Measurements from ENCODE around the gene RIMKLB. TPM values are rescaled to one million over a fixed set of nuclear protein-coding genes. Genes with fewer than 3 reads are reported as not detected.

Gene RIMKLB
- polyA plus RNA-seq, 1 of the 3 experiments (the other 2 are of a cell fraction) = 24.5 TPM

GRCh38 chr12:8817856-8818255 is 120.1 kb downstream of the RIMKLB start:
- Histone ChIP-seq H3K36me3 (replicated peaks in 1 of 2; ENCODE audit: control insufficient read depth in 1 of 2, insufficient read depth in 2 of 2, low read length in 1 of 2) (no peaks in the 10 kb centered on the region), H3K9me2 (no peaks in the 10 kb centered on the region), H3K4me3 (ENCODE audit: low read depth in 2 of 2, low read length in 1 of 2) (no peak overlapping the region), H3F3A (replicated peaks; ENCODE audit: insufficient read depth) (no peaks in the 10 kb centered on the region), H2AFZ (ENCODE audit: low read depth) (no peak overlapping the region), H3K79me2 (ENCODE audit: insufficient read depth) (no peaks in the 10 kb centered on the region), H3K27ac (ENCODE audit: low read depth in 2 of 2, low read length in 1 of 2) (no peak overlapping the region), H3K4me2 (no peak overlapping the region), H3K4me1 (ENCODE audit: control insufficient read depth in 1 of 2, insufficient read depth in 2 of 2, low read depth in 1 of 2, low read length in 1 of 2) (no peaks in the 10 kb centered on the region; a peak in 1 of 4 replicates), H3K27me3 (ENCODE audit: insufficient read depth) (no peaks in the 10 kb centered on the region; the same call in 1 of the 2 replicates), H3K9me3 (no peaks in the 10 kb centered on the region), H3K9ac (no peak overlapping the region), H4K20me1 (ENCODE audit: insufficient read depth) (no peaks in the 10 kb centered on the region)
- 50% methylated on average over 1 of the region's 1 CpG for WGBS (ENCODE audit: low lambda C conversion rate)
- ChIA-PET POLR2A (no interaction called here), CTCF (interaction anchor here (1.4 to 2.0 kb wide), 2 partner anchors 10 to 137 kb away, joined by 3 to 9 read pairs; no protein-coding TSS in a partner anchor)
- DNase-seq = no peak
- TF ChIP-seq TCF12 (IDR thresholded peaks at IDR 0.05) (no peak), EZH2phosphoT487 (IDR thresholded peaks at IDR 0.05; ENCODE audit: borderline replicate concordance, low read depth) (no peak), RXRA (IDR thresholded peaks at IDR 0.05; ENCODE audit: borderline replicate concordance, low read depth) (no peak), TEAD4 (IDR thresholded peaks at IDR 0.05; ENCODE audit: borderline replicate concordance, insufficient read depth) (no peak), IRF3 (IDR thresholded peaks at IDR 0.05; ENCODE audit: low read depth, low read length) (no peak), JUND (IDR thresholded peaks at IDR 0.05) (no peak), FOXM1 (IDR thresholded peaks at IDR 0.05; ENCODE audit: low read depth) (no peak), ELF1 (IDR thresholded peaks at IDR 0.05) (no peak), GATA2 (CRISPR knock-in tag; IDR thresholded peaks at IDR 0.05) (no peak), SIN3A (IDR thresholded peaks at IDR 0.05; ENCODE audit: borderline replicate concordance, low read depth, low read length) (no peak), ZBTB33 (IDR thresholded peaks at IDR 0.05; ENCODE audit: borderline replicate concordance, low read depth) (no peak), USF1 (IDR thresholded peaks at IDR 0.05; ENCODE audit: borderline replicate concordance, low read depth) (no peak), USF2 (IDR thresholded peaks at IDR 0.05; ENCODE audit: borderline replicate concordance, low read depth, low read length) (no peak), SMC3 (IDR thresholded peaks at IDR 0.05; ENCODE audit: low read depth, low read length) (no peak), CTCF (IDR thresholded peaks at IDR 0.05) (no peak), RCOR1 (IDR thresholded peaks at IDR 0.05; ENCODE audit: low read length) (no peak), NFIC (IDR thresholded peaks at IDR 0.05; ENCODE audit: borderline replicate concordance) (no peak), RAD21 (IDR thresholded peaks at IDR 0.05; ENCODE audit: low read length) (no peak)
